Stimulated activated CD4-positive, alpha-beta T cell treated with anti-CD3 and anti-CD28 coated beads, Interleukin-4, amount 100 ng/mL, for 48 hours (primary cell): ENCODE data around the gene SAMD8.
"Not testable (repeated sequence)": the region's sequence is repeated elsewhere in the genome, so short reads cannot be mapped to it uniquely, and the experiment has no call there.

Source experiments
- DNase-seq, 2 donors: peaks; one replicate each; pipeline ENCODE4 v3.0.0-alpha.2; 2020; ENCODE audit warnings: low read depth in 2 of 2

The SAMD8 gene

DNA sequence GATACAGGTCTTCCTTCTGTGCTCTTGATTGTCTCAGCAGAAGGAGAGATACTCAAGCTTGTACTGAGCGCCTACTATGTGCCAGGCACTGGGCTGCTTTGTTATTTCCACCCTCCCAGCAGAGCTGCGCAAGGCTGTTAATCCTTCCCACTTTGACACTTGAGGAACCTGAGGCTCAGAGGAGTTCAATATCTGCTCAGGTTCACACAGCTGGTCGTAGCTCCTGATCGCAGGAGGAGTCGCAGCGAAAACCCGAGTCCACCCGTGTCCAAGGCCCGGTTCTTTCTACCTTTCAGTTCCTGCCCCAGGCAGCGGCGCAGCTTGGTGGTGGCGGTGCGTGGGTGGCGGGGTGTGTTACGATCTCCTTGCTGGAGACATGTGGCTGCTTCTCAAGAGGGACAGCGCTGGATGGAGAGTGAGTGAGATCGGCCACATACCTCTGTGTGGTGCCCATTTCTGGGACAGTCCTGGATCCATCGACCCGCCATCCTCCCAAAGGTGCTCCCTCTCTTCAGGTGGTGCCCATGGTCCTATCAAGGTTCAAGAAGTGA, 26.5 kb upstream of the SAMD8 start:
- no peak for DNase-seq

DNA sequence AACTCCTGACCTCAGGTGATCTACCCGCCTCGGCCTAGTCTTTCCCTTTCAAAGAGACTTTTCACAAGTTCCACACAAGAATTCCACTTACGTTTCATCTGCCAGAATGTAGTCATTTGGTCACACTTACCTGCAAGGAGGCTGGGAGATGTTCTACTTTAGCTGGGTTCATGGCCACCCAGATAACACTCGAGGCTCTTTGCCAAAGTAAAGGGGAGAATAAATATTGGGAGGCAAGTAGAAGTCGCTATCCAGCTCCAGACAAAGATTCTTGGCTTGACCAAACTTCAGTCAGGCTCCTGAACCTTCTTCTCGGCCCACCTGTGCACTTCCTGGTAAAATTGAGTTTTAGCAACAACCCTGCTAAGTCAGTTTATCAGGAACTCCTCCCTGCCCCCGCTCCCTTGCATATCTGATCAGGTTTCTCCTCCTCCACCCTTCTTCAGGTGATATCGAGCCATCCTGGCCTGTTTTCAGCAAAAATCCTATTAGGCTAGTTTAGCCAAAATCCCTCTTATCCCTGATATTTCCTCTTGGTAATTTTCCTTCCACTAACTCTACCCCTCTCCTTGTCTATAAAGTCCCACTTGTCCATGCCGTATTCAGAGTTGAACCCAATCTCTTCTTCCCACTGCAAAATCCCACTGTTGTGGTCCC, 25.1 kb upstream of the SAMD8 start:
- no peak for DNase-seq

DNA sequence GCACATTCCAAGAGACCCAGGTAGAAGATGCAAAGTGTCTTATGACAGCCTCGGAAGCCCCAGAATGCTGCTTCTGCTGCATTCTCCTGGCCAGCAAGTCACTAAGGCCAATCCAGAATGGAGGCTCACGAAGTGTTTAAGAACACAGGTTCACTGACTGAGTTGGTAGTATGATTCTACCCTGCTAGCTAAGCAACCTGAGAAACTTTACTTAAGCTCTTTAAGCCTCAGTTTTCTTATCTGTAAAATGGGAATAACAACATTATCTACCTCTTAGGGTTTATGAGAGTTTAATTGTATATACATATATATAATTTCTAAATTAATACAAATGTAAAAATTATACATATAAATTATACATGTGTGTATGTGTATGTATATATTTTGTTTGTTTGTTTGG, 22.8 kb upstream of the SAMD8 start:
- no peak for DNase-seq

DNA sequence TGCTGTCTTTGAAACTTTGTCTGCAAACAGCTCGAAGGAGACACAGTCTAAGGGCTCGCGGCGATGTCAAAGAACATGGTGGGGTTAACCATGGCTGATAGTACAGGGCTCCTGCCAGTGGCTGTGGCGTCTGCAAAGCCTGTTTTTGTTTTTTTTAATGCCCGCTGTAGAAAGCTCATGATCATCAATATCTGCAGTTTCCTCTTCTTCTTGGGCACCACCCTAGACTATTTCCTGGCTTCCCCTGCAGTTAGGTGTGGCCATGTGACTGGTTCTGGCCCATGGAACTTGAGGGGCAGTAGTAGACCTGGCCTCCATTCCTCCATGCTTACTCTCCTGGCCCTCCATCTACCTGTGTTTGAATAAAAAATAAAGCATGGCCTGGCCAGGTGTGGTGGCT, 21.8 kb upstream of the SAMD8 start:
- no peak for DNase-seq

DNA sequence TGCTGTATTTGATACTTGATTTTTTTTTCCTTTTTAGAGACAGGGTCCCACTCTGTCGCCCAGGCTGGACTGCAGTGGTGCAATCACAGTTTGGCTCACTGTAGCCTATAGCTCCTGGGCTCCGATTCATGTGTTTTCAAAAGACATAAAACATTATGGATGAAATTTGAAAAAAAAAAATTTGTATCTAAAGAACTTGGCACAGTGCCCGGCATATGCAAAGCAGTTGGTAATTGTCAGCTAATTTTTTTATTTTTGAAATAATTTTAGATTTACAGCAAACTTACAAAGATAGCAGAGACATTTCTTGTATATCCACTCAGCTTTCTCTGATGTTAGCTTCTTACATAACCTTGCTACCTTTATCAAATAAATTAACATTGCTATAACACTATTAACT, 20.3 kb upstream of the SAMD8 start:
- DNase-seq = no peak

DNA sequence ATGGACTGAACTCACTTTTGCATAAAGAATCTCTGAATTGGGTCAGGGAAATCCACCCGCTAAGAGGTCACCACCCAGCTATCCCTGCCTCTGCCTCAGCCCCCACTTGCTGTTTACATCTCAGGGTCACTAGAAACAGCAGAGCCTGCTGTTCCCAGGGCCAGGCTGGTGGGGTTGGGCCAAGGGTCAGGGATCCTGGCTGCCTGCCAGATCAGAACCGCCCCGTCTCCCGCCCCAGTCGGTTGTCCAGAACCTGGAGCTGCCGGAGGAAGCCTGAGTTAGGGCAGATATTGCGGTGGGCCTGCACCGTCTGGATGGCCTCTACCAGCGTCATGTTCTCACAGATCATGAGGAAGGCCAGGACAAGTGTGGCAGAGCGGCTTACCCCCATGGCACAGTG, 17.0 kb upstream of the SAMD8 start:
- no peak for DNase-seq

DNA sequence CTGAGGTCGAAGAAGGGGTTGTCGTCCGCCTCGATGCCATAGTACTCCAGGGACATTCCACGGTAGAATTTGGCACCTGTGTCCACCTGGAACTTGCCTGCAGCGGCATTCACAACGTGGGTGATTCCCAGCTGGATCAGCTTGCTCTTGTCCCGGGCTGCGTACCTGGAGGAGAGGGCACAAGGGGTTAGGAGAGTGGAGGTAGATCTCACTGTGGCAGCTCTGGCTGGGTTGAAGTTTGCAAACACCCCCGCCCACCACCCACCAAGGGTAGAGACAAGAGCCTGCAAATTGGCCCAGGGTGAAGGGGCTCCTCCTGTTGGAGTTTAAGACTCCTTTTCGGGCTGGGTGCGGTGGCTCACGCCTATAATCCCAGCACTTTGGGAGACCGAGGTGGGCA, 15.8 kb upstream of the SAMD8 start:
- DNase-seq = no peak

DNA sequence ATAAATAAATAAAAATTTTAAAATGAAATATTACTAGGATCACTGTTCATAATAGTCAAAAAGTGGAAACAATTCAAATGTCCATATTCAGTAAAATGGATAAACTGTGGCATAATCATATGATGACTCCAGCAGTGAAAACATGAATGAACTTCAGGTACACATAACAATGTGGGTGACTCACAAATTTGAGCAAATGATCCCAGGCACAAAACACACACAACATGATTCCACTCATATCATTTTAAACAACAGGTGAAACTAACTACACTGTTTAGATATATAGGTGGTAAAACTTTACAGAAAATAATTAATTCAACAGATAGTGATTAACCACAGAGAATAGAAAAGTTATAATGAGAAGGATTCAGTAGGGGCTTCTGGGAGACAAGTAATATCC, 14.7 kb upstream of the SAMD8 start:
- DNase-seq = no peak

DNA sequence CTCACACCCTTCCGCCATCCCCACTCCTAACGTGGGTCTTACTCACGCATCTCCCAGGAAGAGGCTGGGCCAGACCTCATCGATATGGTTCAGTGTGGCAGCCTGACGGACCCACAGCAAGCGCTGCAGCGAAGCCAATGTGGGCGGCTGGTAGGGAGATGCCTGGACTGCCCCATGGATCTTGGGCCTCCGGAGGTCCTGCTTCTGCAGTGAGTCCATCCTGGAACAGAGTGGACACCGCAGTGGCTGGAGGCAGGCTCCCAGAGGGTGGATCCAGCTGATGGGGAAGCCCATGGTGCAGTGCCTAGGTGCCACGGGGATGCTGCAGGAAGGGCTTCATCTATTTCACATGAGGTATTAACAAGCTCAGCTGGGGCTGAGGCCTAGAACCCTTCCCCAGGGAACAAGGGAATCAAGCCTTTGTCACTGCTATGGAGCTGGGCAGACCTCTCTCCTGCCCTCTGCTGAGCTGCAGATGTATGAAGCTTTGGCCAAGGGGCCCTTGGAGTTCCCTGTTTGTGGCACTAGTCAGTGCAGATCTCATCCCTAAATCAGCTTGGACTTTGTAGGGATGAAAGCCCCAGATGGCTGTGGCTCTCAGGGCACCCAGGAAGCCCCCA, 13.7 kb upstream of the SAMD8 start:
- no peak for DNase-seq

DNA sequence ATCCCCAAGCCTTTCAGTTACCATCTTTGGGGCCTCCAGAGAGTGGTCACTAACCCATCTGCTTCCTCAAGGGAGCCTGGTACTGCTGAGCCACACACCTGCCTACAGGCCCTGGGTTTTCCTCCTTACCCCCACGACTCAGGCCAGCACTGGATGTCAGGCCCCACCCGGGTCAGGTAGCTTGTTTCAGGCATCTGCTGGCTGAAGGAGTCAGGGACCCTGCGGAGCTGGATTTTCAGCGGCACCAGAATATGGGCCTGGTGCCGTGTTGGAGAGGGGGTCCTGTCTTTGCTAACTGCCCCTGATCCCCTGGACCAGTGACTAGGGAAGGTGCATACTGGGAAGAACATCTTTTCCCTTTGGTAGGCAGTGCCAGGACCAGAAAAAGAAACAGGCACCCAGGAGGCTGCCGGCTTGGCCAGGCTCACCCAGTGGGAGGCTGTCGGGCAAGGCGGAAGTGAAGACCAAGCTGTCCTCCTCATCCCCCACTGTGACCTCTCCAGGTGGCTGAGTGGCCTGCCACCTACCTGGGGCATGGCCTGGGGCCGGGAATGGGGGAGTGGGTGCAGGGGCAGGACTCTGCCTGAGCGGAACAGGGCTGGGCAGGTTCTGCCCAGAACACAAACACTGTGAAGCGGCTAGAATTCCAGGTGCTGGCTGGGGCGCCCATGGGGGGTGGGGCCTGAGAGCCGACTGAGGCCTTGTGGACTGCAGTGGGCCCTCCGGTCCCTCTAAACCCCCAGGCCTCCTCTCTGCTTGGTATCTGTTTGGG, 12.4 kb upstream of the SAMD8 start:
- DNase-seq = no peak

DNA sequence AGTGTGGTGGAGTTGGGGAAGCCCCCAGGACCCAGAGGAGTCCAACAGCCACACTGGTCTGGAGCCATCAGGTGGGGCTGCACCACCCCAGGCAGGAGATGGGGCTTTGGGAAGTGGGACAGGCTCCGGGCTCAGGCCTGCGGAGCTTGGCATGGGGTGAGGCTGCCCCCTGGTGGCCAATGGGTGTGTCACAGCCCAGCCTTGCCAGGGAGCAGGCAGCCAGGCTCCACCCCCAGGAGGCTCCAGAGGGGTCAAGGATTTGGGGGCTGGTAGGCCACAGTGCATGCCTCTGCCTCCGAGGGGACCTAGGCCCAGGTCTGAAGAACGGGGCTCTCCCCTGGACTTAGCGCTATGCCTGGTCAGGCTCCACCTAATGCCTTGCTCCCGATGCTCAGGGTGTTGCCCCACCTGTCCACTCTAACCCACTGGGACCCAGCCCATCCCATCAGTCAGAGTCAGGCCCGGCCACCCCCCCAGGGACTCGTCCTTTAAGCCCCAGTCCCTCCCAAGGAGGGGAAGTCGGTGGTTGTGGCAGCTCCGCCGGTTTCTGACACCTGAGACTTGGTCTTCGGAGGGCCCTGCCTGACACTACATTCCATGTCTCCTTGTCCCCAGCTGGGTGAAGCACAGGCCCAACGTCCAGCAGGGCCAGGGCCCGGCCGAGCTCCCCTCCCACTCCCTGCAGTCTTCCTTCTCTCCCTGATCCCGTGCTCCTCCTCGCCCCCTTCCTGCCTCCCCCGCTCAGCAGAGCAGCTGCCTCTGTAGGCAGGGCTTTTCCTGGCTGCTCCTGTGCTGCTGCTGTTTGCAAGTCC, 11.3 kb upstream of the SAMD8 start:
- peak; percentile 76 to 89 for DNase-seq

DNA sequence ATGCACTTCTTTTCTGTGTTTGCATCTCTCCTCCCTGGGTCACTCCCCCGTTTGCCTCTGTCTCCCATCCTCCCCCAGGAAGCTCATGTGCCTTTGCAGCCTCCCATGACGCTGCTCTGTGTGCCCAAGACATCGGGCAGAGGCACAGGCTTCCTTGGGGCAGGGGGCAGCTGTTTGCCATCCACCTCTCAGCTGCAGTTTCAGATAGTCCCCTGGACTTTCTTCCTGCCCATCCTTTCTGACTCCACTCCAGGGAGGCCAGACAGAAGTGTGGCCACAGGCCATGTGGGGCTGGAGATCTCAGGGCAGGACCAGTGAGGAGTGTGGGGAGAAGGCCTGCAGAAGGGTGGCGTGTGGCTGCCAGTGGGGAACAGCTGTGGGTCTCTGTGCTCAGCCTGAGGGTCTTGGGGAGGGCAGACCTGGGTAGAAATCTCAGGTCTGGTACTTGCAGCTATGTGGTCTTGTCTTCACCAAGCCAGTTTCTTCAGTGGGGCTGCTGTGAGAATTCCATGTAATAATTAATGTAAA, 10.6 kb upstream of the SAMD8 start:
- DNase-seq = no peak

DNA sequence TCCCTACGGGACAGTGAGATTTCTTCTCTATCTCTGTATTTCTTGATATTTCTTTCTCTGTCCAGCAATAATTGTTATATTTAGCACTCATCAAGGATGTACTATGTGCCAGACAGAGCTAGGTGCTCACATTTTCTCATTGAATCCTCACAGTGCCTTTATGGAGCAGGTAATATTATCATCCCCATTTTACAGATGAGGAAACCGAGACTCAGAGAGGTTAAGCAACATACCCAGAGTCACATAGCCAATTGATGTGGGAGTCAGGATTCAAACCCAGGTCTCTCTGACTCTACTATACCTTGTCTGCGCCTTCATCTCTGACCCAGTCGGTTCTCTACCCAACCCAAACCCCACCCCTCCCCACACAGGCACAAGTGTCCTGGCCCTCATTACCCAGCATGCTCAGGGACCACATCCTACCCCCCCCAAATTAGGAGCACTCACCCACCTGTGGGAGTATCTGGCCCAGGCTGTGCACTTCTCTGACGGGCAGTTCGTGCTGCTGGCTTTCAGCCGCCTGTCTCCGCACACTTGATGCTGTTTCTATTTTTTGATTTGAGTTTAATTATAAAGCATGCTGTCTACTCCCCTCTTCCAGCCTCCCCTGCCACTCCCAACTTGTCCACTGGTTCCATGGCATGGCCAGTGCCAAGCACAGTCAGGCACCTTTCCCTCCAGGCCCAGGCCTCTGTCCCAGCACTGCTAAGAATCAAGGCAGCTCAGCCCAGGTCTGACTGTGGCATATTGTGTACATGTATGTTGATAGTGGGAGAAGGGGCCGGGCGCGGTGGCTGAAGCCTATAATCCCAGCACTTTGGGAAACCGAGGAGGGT, 9.8 kb upstream of the SAMD8 start:
- no peak for DNase-seq

DNA sequence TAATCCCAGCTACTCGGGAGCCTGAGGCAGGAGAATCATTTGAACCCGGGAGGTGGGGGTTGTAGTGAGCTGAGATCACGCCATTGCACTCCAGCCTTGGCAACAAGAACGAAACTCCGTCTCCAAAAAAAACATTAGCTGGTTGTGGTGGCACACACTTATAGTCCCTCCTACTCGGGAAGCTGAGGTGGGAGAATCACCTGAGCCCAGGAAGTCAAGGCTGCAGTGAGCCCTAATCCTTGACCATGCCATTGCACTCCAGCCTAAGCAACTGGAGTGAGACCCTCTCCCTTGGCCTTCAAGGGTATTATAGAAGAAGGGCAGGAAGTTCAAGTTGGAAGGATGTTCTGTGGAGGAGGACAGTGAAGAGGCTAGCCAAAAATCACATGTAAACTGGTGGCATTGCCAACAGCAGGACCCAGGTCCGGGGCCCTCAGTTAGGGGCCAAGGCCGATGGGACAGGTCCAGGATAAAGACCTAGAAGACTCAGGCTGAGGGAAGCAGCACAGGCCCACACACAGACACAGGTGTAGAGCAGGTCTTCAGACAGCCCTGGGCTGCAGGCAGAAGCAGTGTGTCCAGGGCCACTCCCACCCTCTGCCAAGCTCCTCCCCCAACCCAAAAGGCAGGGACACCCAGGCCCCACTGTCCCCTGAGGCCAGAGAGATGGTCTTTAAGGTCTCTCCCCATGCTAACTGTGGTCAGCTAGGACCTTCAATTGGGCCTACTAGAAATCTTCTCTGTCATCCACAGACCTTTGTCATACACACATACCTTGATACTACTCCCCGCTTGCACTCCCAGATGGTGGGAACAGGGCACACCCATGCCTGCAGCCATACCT, 8.4 kb upstream of the SAMD8 start:
- DNase-seq = no peak

DNA sequence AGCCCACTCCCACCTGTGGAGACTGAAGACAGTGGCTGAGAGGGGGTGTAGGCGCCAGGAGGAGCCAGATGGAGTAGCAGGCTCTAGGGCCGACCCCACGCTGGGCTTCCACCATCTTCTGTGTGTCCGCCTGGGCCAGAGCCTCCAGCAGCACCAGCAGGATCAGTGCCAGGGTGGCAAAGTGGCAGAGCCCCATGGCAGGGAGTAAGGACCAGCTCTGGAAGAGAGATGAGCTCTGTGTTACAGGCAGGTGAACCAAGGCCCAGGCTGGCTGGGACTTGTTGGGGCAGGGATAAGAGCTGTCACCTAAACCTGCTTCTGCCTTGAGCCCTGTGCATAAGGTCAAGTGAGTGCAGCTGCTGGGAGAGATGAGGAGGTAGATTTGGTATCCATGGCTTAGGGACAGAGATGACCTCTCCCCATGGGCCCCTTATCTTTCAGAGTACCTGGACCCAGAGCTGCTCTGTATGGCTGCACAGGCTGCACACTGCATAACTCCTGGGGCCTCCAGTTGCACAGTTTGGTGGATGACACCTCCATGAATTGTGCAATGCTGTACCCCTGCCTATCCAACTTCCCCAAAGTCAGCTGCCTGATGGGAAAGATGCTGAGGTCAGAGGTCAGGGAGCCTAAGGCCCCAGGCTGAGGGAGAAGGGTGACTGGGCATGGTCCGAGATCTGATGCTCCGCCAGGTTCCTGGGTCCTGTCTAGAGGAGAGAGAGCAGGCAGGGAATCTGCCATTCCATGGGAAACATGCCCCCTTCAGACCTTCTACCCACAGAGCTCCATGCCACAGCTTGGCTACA, 7.4 kb upstream of the SAMD8 start:
- no peak for DNase-seq

DNA sequence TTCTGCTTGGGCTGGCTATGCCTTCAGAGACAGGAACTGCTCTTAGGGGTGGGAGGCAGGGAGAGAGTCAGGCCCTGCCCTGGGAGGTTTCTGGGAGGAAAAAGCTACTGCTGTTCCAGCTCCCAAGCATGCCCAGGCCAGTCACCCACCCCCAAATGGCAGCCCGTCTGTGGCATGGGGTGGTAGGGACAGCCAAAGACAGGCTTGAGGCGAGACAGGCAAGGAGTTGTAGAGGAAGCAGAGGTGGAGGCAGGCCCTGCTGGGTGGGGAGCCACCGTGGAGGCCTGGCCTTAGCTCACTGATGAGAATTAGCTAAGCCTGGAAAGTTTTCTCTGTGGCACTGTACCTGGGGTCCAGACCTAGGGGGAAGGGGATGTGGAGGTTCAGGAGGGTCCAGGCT, 6.6 kb upstream of the SAMD8 start:
- no peak for DNase-seq

DNA sequence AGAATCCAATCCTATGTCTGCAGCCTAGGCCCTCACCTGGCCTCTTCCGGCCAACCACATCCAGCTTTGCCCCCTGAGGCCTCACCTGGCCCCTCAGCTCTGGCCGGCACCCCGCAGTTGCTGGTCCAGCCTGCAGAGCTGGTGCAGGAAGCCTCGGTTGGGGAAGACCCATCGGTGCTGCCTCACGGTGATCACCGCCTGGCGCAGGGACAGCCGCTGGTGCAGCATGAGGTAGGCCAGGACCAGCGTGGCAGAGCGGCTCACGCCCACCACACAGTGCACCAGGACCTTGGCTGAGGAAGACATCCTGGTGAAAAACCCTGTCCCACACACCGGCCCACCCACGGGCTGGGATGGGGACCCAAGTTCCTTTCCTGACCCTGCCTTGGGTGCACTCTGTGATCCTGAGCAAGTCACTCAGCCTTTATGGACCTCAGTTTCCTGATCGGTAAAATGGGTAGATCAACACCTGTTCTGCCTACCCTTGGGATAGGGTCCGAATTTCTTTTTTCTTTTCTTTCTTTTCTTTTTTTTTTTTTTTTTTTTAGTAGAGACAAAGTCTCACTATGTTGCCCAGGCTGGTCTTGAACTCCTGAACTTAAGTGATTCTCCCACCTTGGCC, 5.8 kb upstream of the SAMD8 start:
- no peak for DNase-seq

DNA sequence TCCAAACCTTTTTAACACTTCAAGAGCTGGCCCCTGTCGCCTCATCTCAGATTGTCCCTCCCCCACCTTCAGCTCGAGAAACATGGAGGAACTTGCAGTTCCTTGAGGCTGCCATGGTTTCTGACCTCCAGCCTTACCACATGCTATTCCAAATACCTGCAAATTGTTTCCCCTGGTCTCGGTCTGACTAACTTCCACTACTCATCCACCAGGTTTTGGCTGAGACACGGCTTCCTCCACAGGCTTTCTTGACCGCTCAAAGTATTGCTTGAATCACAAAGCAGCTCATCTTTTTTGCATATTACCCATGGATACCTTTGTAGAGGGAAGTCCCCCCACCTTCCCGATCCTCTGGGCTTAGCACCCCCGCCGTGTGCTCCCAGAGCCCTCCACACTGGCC, 5.2 kb upstream of the SAMD8 start:
- no peak for DNase-seq

DNA sequence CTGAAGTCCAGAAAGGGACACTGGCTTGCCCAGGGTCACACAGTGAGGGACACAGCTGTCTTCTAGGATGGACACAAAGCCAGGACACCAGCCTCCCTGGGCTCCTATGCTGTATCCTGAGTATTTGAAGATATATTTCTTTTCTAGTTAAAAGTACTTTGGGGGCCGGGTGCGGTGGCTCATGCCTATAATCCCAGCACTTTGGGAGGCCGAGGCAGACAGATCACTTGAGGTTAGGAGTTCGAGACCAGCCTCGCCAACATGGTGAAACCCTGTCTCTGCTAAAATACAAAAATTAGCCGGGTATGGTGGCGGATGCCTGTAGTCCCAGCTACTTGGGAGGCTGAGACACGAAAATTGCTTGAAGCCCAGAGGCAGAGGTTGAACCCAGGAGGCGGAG, 4.6 kb upstream of the SAMD8 start:
- DNase-seq = not testable (repeated sequence)
